Neutrophil (primary cell): Measurements from ENCODE around the gene ZMYND8.

ENCODE experiments used
- H3K27ac ChIP-seq: fragments of 200-600 bp; sonication (generic); 2 replicates; pipeline ENCODE4 v1.5.1; 2016; ENCODE audit warnings: mild to moderate bottlenecking, moderate library complexity
- H3K27me3 ChIP-seq: fragments of 200-600 bp; sonication (generic); 2 replicates; pipeline ENCODE4 v1.6.0; 2016; ENCODE audit warnings: mild to moderate bottlenecking
- H3K36me3 ChIP-seq: fragments of 200-600 bp; sonication (generic); 2 replicates; pipeline ENCODE4 v1.5.1; 2017
- H3K4me1 ChIP-seq, 2 experiments: fragments of 200-600 bp in 1 of 2; sonication (generic) in 1 of 2; 1 replicate in 1 of 2; 2 replicates in 1 of 2; pipeline versions ENCODE4 v1.5.1 to v1.6.1; 2013 to 2016; ENCODE audit warnings: low read depth in 1 of 2, low read length in 1 of 2, mild to moderate bottlenecking in 1 of 2, moderate library complexity in 1 of 2; ENCODE audit not compliant: control insufficient read depth in 1 of 2, insufficient read depth in 1 of 2
- H3K4me3 ChIP-seq, 2 experiments: fragments of 200-600 bp in 1 of 2; sonication (generic) in 1 of 2; 1 replicate in 1 of 2; 2 replicates in 1 of 2; pipeline ENCODE4 v1.5.1; 2013 to 2016; ENCODE audit warnings: low read depth in 1 of 2, low read length in 1 of 2, mild to moderate bottlenecking in 1 of 2, moderate library complexity in 1 of 2
- H3K9me3 ChIP-seq: fragments of 200-600 bp; sonication (generic); 2 replicates; pipeline ENCODE4 v1.5.1; 2016
- TF ChIP-seq, protein P1 (sequence below): fragments of 200-600 bp; sonication (generic); IDR thresholded peaks from 2 replicates; pipeline ENCODE4 v1.5.1; 2016; ENCODE audit warnings: antibody characterized with exemption

The ZMYND8 gene

DNA sequence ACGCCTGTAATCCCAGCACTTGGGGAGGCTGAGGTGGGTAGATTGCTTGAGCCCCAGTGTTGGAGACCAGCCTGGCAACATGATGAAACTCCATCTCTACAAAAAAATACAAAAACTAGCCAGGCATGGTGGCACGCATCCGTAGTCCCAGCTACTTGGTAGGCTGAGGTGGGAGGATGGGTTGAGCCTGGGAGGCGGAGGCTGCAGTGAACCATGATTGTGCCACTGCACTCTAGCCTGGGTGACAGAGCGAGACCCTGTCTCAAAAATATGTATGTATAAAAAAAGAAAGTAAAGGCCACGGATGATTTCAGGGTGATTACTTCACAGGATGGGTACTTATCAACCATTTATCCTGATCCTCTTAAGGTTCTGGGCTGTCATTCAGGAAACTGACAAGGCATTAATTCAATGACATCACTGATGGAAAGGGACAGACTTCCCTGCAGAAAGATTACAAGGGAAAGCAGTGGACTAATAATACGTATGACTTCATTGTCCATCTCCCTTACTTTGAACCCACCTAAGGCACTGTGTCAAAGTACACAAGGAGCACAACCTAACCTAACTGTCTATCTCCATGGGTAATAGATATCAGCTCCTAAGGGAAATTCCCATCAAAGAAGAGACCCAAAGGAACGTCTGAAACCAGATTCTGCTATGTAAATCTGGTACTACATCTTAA is 61.2 kb downstream of the ZMYND8 start:
- H3K27me3 ChIP-seq, result no peaks in the 10 kb centered on the region

DNA sequence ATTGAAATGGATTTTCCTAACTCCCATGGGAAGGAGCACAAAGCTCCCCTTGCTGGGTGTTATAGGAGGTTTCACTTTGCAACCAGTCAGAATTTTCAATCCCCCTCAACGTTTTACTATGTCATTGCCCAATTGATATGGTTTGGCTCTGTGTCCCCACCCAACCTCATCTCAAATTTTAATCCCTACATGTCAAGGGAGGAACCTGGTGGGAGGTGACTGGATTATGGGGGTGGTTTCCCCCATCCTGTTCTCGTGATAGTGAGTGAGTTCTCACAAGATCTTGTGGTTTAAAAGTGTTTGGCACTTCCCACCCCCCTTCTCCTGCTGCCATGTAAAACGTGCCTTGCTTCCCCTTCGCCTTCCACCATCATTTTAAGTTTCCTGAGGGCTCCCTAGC is 62.9 kb downstream of the ZMYND8 start:
- no peaks in the 10 kb centered on the region for H3K4me1 ChIP-seq
- no peak overlapping the region for H3K27ac ChIP-seq
- no peak overlapping the region for H3K4me3 ChIP-seq
- no peaks in the 10 kb centered on the region for H3K9me3 ChIP-seq
- H3K36me3 ChIP-seq, result peaks cover 89% of the 10 kb centered on the region
- H3K27me3 ChIP-seq, result no peaks in the 10 kb centered on the region
- TF ChIP-seq, protein P1, sequence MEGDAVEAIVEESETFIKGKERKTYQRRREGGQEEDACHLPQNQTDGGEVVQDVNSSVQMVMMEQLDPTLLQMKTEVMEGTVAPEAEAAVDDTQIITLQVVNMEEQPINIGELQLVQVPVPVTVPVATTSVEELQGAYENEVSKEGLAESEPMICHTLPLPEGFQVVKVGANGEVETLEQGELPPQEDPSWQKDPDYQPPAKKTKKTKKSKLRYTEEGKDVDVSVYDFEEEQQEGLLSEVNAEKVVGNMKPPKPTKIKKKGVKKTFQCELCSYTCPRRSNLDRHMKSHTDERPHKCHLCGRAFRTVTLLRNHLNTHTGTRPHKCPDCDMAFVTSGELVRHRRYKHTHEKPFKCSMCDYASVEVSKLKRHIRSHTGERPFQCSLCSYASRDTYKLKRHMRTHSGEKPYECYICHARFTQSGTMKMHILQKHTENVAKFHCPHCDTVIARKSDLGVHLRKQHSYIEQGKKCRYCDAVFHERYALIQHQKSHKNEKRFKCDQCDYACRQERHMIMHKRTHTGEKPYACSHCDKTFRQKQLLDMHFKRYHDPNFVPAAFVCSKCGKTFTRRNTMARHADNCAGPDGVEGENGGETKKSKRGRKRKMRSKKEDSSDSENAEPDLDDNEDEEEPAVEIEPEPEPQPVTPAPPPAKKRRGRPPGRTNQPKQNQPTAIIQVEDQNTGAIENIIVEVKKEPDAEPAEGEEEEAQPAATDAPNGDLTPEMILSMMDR, result no peak

More for the DNA sequence above, 61.2 kb downstream of the ZMYND8 start:
- H3K9me3 ChIP-seq, result no peaks in the 10 kb centered on the region
- H3K4me3 ChIP-seq, result no peak overlapping the region
- H3K4me1 ChIP-seq, result no peaks in the 10 kb centered on the region
- TF ChIP-seq, protein P1, result no peak
- H3K27ac ChIP-seq, result no peak overlapping the region
- H3K36me3 ChIP-seq, result peaks cover 77% of the 10 kb centered on the region

DNA sequence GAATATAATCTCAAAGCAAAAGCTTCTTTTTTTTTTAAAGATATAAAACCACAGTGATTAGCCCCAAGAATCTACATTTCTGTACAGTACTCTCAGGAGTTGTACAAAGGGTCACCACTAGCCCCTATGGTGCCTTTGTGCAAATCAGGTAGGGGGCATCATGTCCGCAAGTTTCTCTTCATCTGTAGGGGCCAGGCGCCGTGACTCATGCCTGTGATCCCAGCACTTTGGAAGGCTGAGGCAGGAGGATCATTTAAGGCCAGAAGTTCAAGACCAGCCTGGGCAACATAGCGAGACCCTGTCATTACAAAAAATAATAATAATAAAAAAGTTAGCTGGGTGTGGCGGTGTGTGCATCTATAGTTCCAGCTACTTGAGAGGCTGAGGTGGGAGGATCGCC is 63.9 kb downstream of the ZMYND8 start:
- TF ChIP-seq, protein P1, result no peak
- Histone ChIP-seq H3K27ac (no peak overlapping the region), H3K27me3 (no peaks in the 10 kb centered on the region), H3K4me1 (no peaks in the 10 kb centered on the region), H3K36me3 (peaks cover 87% of the 10 kb centered on the region), H3K4me3 (no peak overlapping the region), H3K9me3 (no peaks in the 10 kb centered on the region)

DNA sequence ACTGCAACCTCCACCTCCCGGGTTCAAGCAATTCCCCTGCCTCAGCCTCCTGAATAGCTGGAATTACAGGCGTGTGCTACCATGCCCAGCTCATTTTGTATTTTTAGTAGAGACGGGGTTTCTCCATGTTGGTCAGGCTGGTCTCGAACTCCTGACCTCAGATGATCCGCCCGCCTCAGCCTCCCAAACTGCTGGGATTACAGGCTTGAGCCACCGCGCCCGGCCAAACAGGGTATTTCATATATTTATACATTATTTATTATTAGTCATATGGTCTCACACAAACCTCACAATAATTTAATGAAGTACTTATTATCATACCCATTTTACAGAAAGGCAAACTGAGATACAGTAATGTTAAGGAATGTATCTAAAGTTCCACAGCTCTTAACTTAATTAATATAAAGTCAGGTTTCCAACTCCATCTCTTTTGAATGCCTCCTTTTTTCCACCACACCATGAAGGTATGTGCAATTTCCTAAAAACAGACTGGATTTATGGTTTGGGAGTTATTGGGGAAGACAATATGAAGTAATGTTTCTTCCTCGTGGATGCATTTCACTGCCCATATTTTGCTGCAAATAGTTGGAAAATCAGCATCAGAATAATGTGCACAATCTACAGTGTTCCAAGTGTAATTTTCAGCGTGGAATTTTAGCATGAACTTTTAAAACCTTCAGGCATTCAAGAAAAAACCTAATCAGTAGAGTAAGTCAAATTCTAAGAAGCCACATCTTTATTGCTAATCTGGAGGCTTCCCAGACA is 65.7 kb downstream of the ZMYND8 start:
- TF ChIP-seq, protein P1, result no peak
- H3K4me1 ChIP-seq, result no peaks in the 10 kb centered on the region
- H3K27me3 ChIP-seq, result no peaks in the 10 kb centered on the region
- H3K27ac ChIP-seq, result no peak overlapping the region
- H3K4me3 ChIP-seq, result no peak overlapping the region
- H3K9me3 ChIP-seq, result no peaks in the 10 kb centered on the region
- H3K36me3 ChIP-seq, result peaks cover 92% of the 10 kb centered on the region

DNA sequence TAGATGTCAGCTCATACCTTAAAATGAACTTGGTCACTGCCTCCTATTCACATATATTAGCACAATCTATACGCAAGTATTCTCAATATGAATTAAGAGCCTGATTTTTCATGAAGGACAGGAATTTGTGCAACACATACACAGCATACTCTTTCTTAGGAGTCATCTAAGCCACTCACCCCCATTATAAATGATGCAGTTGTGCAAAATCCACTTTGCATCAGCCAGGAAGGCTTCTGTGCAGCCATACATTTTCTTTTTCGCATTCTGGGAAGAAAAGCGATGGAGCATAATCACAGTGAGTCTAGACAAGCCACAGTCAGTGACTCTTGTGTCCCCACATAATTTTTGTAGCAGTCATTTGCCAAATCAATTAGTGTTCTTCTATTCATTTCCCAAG is 66.5 kb downstream of the ZMYND8 start:
- no peaks in the 10 kb centered on the region for H3K9me3 ChIP-seq
- H3K36me3 ChIP-seq, result peaks cover 92% of the 10 kb centered on the region
- TF ChIP-seq, protein P1, result no peak
- no peak overlapping the region for H3K27ac ChIP-seq
- no peaks in the 10 kb centered on the region for H3K4me1 ChIP-seq
- H3K27me3 ChIP-seq, result no peaks in the 10 kb centered on the region
- no peak overlapping the region for H3K4me3 ChIP-seq
